Pancreas (tissue), 10 donors: ENCODE results near the gene ZNF324. TPM values are rescaled to one million over a fixed set of nuclear protein-coding genes. Genes with fewer than 3 reads are reported as not detected.

Experiments
- ATAC-seq, 4 donors: fragments of 200-7000 bp; cut with Tn5 transposase; one replicate each; pipeline versions ENCODE4 v1.8.0 to v1.9.1; 2020; ENCODE audit warnings: mild to moderate bottlenecking in 4 of 4, moderate library complexity in 4 of 4
- DNase-seq, 6 donors: peaks; one replicate each; pipeline ENCODE4 v3.0.0-alpha.2; 2020
- FAIRE-seq: peaks from 2 replicates; lab custom pipeline; 2012; peaks lifted over from hg19 to GRCh38; lab: Jason Lieb, UNC
- H3K27ac ChIP-seq, 4 donors: fragments of 200-600 bp; sonication (generic); 1 replicate in 3 of 4; 2 replicates in 1 of 4; pipeline versions ENCODE4 v1.5.0 to v1.8.0; 2020
- H3K27me3 ChIP-seq, 4 donors: fragments of 200-600 bp; one replicate each; pipeline ENCODE4 v1.8.0; 2021
- H3K36me3 ChIP-seq, 3 donors: fragments of 200-600 bp; sonication (generic) in 1 of 3; one replicate each; pipeline versions ENCODE4 v1.5.0 to v1.8.0; 2020 to 2021
- H3K4me1 ChIP-seq, 3 donors: fragments of 200-600 bp; one replicate each; pipeline ENCODE4 v1.8.0; 2021
- H3K4me3 ChIP-seq, 4 donors: fragments of 200-600 bp; sonication (generic) in 2 of 4; one replicate each; pipeline versions ENCODE4 v1.5.0 to v1.8.0; 2020 to 2021
- H3K9me3 ChIP-seq, 4 donors: fragments of 200-600 bp; one replicate each; pipeline ENCODE4 v1.8.0; 2021
- WGBS, 2 donors: extraction: QIAGEN DNeasy Blood & Tissue Kit; methylation state at CpG; one replicate each; pipeline ENCODE4 v1.1.7; 2013; 5-methylcytosine and 5-hydroxymethylcytosine counted together
- intact Hi-C, 3 donors: fragments of 100-400 bp; cut with DNase I; formaldehyde crosslinking; loops; one replicate each; pipeline versions ENCODE4 v1.11.1 to v1.14.2; 2022
- polyA plus RNA-seq, 2 donors: library from polyadenylated mRNA; stranded (reverse); fragments of 200-250 nt; gene quantifications; one replicate each; pipeline ENCODE4 v1.2.3, GENCODE V29; 2013
- total RNA-seq, 6 donors: library from RNA; stranded (reverse); fragmentation: NEBNext Ultra II Directional in 4 of 6; extraction: Animal tissue kit (Norgen Biotek cat#: 25700) in 4 of 6; gene quantifications; one replicate each; pipeline versions ENCODE4 v1.2.1 to v1.2.4, GENCODE V29; 2021 to 2023
- TF ChIP-seq, protein P1 (sequence below), 4 donors: fragments of 200-600 bp; sonication (generic) in 3 of 4; IDR thresholded peaks; one replicate each; pipeline versions ENCODE4 v1.5.0 to v1.8.0; 2021; ENCODE audit warnings: antibody characterized with exemption in 4 of 4
- donor health status: healthy with polysubstance abuse.
- donor health status: DM: no; HTN: no; CAD: no; lungs with moderate emphysema.
- donor health status: DM: no; HTN: no; CAD: no.
- donor health status: control.
- donor health status: control.
- donor health status: Bipolar disorder and iron deficiency.
- donor health status: DM: yes; HTN: yes; CAD: no.
- donor health status: DM: no; HTN: no; CAD: no.
- donor health status: DM: no; HTN: no; CAD: no.
- donor health status: DM: yes; HTN: yes; CAD: no.

ZNF324 gene
- 1 to 10 TPM; 4.2 to 7.3 (median 6.3) TPM for total RNA-seq
- polyA plus RNA-seq: 1 to 10 TPM; 3.5 to 5.5 TPM

DNA sequence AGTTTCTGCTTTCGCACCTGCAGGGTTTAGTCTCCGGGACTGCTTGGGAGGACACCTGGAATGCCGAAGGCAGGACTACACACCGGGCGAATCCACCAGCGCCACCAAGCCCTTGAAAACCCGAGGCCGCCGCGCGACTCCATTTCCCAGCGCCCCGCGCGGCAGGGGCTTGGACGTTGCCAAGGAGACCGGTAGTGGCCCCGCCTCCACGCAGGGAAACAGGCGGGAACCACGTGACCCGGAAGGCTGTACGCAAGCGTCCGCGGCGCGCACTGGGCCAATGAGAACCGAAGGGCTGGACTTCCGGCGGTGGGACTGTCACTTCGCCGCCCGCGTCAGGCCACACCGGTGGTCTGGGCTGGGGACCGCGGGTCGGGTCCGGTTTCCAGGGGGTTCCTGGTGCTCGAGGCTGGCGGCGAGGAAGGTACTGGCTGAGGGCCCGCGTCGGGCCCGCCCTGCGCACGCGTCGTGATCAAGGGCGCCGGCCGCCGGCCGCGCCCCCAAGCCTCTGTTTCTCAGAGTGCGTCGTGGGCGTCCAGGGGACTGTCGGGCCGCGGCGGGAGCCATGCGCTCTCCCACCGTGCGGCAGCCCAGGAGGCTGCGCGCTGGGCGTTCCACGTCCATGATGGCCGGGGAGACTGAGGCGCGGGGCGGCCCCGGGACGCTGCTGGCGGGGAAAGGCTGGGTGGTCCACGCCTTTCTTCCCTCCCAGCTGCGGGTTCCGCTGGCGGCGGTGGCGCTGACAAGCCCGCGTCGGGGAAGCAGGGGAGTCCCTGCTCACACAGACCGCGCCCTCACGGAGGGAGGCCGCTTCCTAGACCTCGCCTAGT lies at the start of gene ZNF324:
TSS of gene ZNF324 (plus strand) at position 321 of the 830 bp plus-strand sequence. CDS start 2,106 bp downstream, outside the sequence.
- DNase-seq (peak; percentile 97 to 99 (median 98)), FAIRE-seq (peak; percentile 29), ATAC-seq (peak; percentile 97 to 99 (median 98))
- Histone ChIP-seq H3K27me3 (no peaks in the 10 kb centered on the region), H3K4me3 (peak within 1 kb of the TSS; percentile 96 to 100 (median 98)), H3K9me3 (no peaks in the 10 kb centered on the region), H3K27ac (peak within 1 kb of the TSS in 3 of 4 donors; percentile 47 to 57 (median 54)), H3K36me3 (peaks cover 0 to 5% (median 3%) of the 10 kb centered on the region in 3 donors), H3K4me1 (peaks cover 0 to 5% (median 0%) of the 10 kb centered on the region in 3 donors)
- intact Hi-C loops: no loop called here
- TF ChIP-seq, protein P1, sequence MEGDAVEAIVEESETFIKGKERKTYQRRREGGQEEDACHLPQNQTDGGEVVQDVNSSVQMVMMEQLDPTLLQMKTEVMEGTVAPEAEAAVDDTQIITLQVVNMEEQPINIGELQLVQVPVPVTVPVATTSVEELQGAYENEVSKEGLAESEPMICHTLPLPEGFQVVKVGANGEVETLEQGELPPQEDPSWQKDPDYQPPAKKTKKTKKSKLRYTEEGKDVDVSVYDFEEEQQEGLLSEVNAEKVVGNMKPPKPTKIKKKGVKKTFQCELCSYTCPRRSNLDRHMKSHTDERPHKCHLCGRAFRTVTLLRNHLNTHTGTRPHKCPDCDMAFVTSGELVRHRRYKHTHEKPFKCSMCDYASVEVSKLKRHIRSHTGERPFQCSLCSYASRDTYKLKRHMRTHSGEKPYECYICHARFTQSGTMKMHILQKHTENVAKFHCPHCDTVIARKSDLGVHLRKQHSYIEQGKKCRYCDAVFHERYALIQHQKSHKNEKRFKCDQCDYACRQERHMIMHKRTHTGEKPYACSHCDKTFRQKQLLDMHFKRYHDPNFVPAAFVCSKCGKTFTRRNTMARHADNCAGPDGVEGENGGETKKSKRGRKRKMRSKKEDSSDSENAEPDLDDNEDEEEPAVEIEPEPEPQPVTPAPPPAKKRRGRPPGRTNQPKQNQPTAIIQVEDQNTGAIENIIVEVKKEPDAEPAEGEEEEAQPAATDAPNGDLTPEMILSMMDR (IDR thresholded peaks at IDR 0.05): no peak
- 0 to 1% methylated on average over 71 to 92 of the region's 92 CpGs for WGBS, 2 donors

DNA sequence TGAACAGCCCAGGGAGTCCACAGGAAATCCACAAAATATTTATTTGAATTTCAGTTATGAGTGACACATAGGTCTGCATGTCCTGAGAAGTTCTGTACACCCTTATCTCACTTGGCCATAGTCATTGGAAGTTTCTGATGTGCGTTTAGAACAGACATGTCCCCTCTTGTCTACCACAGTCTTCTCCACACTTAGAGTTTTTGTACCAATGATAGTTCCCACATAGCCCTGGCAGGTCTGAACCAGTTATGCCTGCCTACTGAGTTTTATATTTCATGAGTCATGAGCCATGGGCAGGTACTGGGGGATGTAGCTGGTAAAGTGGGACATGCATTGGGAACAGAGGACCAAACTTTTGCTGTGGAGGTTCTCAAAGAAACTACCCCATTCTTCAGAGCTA lies 38.3 kb upstream of the ZNF324 start:
- no peak for DNase-seq
- no peak for ATAC-seq
- no peaks in the 10 kb centered on the region for H3K27me3 ChIP-seq
- TF ChIP-seq, protein P1 (IDR thresholded peaks at IDR 0.05): no peak
- H3K9me3 ChIP-seq: peaks cover 0 to 19% (median 10%) of the 10 kb centered on the region in 4 donors
- 58 to 91% methylated on average over 1 of the region's 1 CpG for WGBS, 2 donors
- intact Hi-C loops: no loop called here
- FAIRE-seq: no peak
- no peak overlapping the region for H3K4me3 ChIP-seq
- H3K27ac ChIP-seq: no peak overlapping the region
- peaks cover 0 to 7% (median under 1%) of the 10 kb centered on the region in 3 donors for H3K36me3 ChIP-seq
- H3K4me1 ChIP-seq: no peaks in the 10 kb centered on the region

DNA sequence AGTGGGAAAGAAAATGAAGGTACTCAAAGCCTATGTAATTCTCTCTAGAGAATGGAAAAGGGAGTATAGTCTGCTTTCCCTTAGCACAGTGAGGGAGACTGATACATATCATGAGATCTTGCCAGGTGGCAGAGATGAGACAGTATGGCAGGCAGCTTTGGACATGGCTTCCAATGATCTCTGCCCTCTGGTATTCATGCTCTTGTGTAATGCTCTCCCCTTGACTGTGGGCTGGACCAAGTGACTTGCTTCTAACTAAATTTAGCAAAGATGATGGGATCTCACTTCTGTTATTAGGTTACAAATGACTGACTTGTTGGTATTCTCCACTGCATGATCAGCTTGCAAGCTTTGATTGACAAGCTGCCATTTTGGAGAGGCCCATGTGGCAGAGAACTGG lies 37.1 kb upstream of the ZNF324 start:
- intact Hi-C loops: no loop called here
- ATAC-seq (no peak), DNase-seq (no peak), FAIRE-seq (no peak)
- Histone ChIP-seq H3K27me3 (no peaks in the 10 kb centered on the region), H3K4me3 (no peak overlapping the region), H3K4me1 (no peaks in the 10 kb centered on the region), H3K27ac (no peak overlapping the region), H3K36me3 (peaks cover 2 to 18% (median 12%) of the 10 kb centered on the region in 3 donors), H3K9me3 (peaks cover 0 to 29% (median 15%) of the 10 kb centered on the region in 4 donors)
- TF ChIP-seq, protein P1 (IDR thresholded peaks at IDR 0.05): no peak

DNA sequence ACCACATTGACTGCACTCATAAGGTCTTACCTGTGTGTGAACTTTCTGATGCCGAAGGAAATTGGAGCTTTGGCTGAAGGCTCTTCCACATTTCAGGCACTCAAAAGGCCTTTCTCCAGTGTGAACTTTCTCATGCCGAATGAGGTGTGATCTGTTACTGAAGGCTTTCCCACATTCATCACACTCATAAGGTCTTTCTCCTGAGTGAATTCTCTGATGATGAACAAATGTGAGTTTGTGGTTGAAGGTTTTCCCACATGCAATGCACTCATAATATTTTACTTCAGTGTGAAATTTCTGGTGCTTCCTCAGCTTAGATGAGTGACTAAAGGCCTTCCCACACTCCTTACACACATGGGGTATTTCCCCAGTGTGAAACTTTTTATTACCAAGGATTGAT lies 32.7 kb upstream of the ZNF324 start:
- DNase-seq: no peak
- H3K27me3 ChIP-seq: no peaks in the 10 kb centered on the region
- WGBS, 2 donors: 97 to 100% methylated on average over 2 of the region's 2 CpGs
- TF ChIP-seq, protein P1 (IDR thresholded peaks at IDR 0.05): no peak
- H3K4me3 ChIP-seq: no peak overlapping the region
- no peak overlapping the region for H3K27ac ChIP-seq
- peaks cover 0 to 30% (median 15%) of the 10 kb centered on the region in 4 donors for H3K9me3 ChIP-seq
- no peak for ATAC-seq
- no peak for FAIRE-seq
- H3K36me3 ChIP-seq: peaks cover 3 to 44% (median 26%) of the 10 kb centered on the region in 3 donors
- H3K4me1 ChIP-seq: peaks cover 0 to 2% (median 0%) of the 10 kb centered on the region in 3 donors
- intact Hi-C loops: no loop called here
